ENCODE measurements around the gene BPTF. TPM values are rescaled to one million over a fixed set of nuclear protein-coding genes. Genes with fewer than 3 reads are reported as not detected.

Gene BPTF
- total and polyA plus RNA-seq, 2 of the 13 experiments (the other 11 are each of a cell fraction or from before 2014, with no cell fraction given): 43.5 to 66.1 TPM

DNA sequence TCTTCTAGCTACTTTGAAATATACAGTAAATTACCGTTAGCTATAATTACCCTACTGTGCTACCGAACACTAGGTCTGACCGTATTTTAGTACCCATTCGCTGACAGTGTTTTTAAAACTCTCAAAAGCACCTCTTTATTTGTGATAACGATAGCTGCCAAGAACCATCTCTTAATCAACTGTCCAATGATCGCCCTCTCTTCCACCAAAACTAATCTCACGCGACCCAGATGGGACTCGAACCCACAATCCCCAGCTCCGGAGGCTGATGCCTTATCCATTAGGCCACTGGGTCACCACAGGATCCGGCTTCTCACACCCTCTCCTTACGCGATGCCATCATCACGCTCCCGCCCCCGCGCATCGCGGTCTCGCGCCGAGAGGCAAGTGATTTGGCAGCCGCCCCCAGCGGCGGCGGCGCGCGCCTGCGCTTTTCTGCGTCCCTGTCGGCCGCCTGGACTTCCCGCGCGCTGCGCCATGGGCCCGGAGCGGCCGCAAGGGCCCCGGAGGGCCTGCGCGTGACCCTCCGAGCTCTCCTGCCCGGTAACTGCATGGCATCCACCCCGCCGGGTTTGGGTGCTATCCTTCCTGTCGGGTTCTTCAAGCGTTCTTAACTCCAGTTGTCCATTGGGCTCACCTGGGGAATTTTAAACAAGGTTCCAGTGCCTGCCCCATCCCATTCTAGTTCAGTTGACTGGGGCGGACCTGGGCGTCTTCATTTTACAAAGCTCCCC is 194.5 kb downstream of the BPTF start (continued):
- TF ChIP-seq ZNF747 (CRISPR knock-in tag; IDR thresholded peaks at IDR 0.05; ENCODE audit: borderline replicate concordance) (peak; percentile 96; the same call in 1 of the 2 replicates), ZNF205 (CRISPR knock-in tag; IDR thresholded peaks at IDR 0.05) (peak; percentile 95), RFXANK (CRISPR knock-in tag; IDR thresholded peaks at IDR 0.05) (peak; percentile 81; the same call in 1 of the 2 replicates), DR1 (CRISPR knock-in tag; IDR thresholded peaks at IDR 0.05) (peak; percentile 86), CAMTA2 (CRISPR knock-in tag; IDR thresholded peaks at IDR 0.05; ENCODE audit: borderline replicate concordance) (peak; percentile 93; the same call in 1 of the 2 replicates), NCOA5 (CRISPR knock-in tag; IDR thresholded peaks at IDR 0.05) (no peak), ZNF83 (CRISPR knock-in tag; IDR thresholded peaks at IDR 0.05; ENCODE audit: borderline replicate concordance) (peak; percentile 81; the same call in 1 of the 2 replicates), MXI1 (IDR thresholded peaks at IDR 0.05; ENCODE audit: borderline replicate concordance, low read depth, low read length) (peak; percentile 85; the same call in 1 of the 3 replicates), KLF9 (CRISPR knock-in tag; IDR thresholded peaks at IDR 0.05; ENCODE audit: low read depth) (peak; percentile 91; the same call in 1 of the 2 replicates), BHLHE40 (IDR thresholded peaks at IDR 0.05; ENCODE audit: low read length) (peak; percentile 84), RARA (CRISPR knock-in tag; IDR thresholded peaks at IDR 0.05) (peak; percentile 66), ZNF780A (CRISPR knock-in tag; IDR thresholded peaks at IDR 0.05) (peak; percentile 87), ELF3 (CRISPR knock-in tag; IDR thresholded peaks at IDR 0.05) (peak; percentile 85), ZNF510 (CRISPR knock-in tag; IDR thresholded peaks at IDR 0.05; ENCODE audit: low read depth) (peak; percentile 67; the same call in 1 of the 2 replicates), HNRNPK (IDR thresholded peaks at IDR 0.05; ENCODE audit: low read depth, low read length, poor library complexity, severe bottlenecking) (peak; percentile 84), CCDC6 (CRISPR knock-in tag; IDR thresholded peaks at IDR 0.05) (peak; percentile 99), SRSF9 (IDR thresholded peaks at IDR 0.05; ENCODE audit: borderline replicate concordance, insufficient read depth, low read depth, low read length, poor library complexity, severe bottlenecking) (no peak), SIN3A (IDR thresholded peaks at IDR 0.05; ENCODE audit: borderline replicate concordance, low read depth, low read length) (peak; percentile 86), MED8 (CRISPR knock-in tag; IDR thresholded peaks at IDR 0.05; ENCODE audit: insufficient replicate concordance) (peak; percentile 56), ZFP36L1 (CRISPR knock-in tag; IDR thresholded peaks at IDR 0.05) (peak; percentile 96), ZNF556 (CRISPR knock-in tag; IDR thresholded peaks at IDR 0.05; ENCODE audit: borderline replicate concordance) (peak; percentile 78), NFKBIZ (CRISPR knock-in tag; IDR thresholded peaks at IDR 0.05) (peak; percentile 87; the same call in 1 of the 2 replicates), ZNF30 (CRISPR knock-in tag; IDR thresholded peaks at IDR 0.05) (peak; percentile 88), KDM6A (CRISPR knock-in tag; IDR thresholded peaks at IDR 0.05; ENCODE audit: low read depth) (peak; percentile 59; the same call in 1 of the 2 replicates), ZNF274 (CRISPR knock-in tag; IDR thresholded peaks at IDR 0.05) (peak; percentile 94)
- TF ChIP-seq, protein P1, sequence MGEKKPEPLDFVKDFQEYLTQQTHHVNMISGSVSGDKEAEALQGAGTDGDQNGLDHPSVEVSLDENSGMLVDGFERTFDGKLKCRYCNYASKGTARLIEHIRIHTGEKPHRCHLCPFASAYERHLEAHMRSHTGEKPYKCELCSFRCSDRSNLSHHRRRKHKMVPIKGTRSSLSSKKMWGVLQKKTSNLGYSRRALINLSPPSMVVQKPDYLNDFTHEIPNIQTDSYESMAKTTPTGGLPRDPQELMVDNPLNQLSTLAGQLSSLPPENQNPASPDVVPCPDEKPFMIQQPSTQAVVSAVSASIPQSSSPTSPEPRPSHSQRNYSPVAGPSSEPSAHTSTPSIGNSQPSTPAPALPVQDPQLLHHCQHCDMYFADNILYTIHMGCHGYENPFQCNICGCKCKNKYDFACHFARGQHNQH (CRISPR knock-in tag; IDR thresholded peaks at IDR 0.05): peak; percentile 99
- TF ChIP-seq, protein P2, sequence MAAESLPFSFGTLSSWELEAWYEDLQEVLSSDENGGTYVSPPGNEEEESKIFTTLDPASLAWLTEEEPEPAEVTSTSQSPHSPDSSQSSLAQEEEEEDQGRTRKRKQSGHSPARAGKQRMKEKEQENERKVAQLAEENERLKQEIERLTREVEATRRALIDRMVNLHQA (CRISPR knock-in tag; IDR thresholded peaks at IDR 0.05): 0 out of 2 replicates have a peak, but pooled peaks have one; percentile 31
- TF ChIP-seq, protein P3, sequence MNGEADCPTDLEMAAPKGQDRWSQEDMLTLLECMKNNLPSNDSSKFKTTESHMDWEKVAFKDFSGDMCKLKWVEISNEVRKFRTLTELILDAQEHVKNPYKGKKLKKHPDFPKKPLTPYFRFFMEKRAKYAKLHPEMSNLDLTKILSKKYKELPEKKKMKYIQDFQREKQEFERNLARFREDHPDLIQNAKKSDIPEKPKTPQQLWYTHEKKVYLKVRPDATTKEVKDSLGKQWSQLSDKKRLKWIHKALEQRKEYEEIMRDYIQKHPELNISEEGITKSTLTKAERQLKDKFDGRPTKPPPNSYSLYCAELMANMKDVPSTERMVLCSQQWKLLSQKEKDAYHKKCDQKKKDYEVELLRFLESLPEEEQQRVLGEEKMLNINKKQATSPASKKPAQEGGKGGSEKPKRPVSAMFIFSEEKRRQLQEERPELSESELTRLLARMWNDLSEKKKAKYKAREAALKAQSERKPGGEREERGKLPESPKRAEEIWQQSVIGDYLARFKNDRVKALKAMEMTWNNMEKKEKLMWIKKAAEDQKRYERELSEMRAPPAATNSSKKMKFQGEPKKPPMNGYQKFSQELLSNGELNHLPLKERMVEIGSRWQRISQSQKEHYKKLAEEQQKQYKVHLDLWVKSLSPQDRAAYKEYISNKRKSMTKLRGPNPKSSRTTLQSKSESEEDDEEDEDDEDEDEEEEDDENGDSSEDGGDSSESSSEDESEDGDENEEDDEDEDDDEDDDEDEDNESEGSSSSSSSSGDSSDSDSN (CRISPR knock-in tag; IDR thresholded peaks at IDR 0.05): peak; percentile 95

All from HepG2 (cell line).